CD4-positive, CD25-positive, alpha-beta regulatory T cell (primary cell): ENCODE results near the gene ARHGAP36. TPM values are rescaled to one million over a fixed set of nuclear protein-coding genes. Genes with fewer than 3 reads are reported as not detected.

ENCODE experiments used
- ATAC-seq, 2 donors: fragments of 150-1000 bp; cut with Tn5 transposase; one replicate each; pipeline ENCODE4 v1.10.0; 2021; ENCODE audit warnings: low read depth in 2 of 2, moderate number of reproducible peaks in 2 of 2, moderate library complexity in 1 of 2
- DNase-seq, 3 donors: peaks; one replicate each; pipeline versions ENCODE4 v3.0.0 to v3.0.0-alpha.2; 2012 to 2022; ENCODE audit warnings: mixed read lengths in 1 of 3
- H3K27ac ChIP-seq: one replicate; pipeline ENCODE4 v1.7.0; 2013; ENCODE audit warnings: mild to moderate bottlenecking, low read length; ENCODE audit not compliant: insufficient read depth, poor library complexity, severe bottlenecking
- H3K27me3 ChIP-seq: one replicate; pipeline ENCODE4 v1.7.0; 2013; ENCODE audit warnings: low read length; ENCODE audit not compliant: control insufficient read depth, insufficient read depth
- H3K36me3 ChIP-seq: one replicate; pipeline ENCODE4 v1.7.0; 2013; ENCODE audit warnings: mild to moderate bottlenecking, low read length, moderate library complexity; ENCODE audit not compliant: control insufficient read depth, insufficient read depth
- H3K4me1 ChIP-seq: 2 replicates; pipeline ENCODE4 v1.7.0; 2013; ENCODE audit warnings: mild to moderate bottlenecking, low read length; ENCODE audit not compliant: insufficient read depth, control insufficient read depth, poor library complexity, severe bottlenecking
- H3K4me3 ChIP-seq: one replicate; pipeline ENCODE4 v1.7.0; 2013; ENCODE audit warnings: low read depth, mild to moderate bottlenecking, low read length, moderate library complexity
- H3K9me3 ChIP-seq, 2 experiments: 1 replicate in 1 of 2; 2 replicates in 1 of 2; pipeline ENCODE4 v1.7.0; 2013; ENCODE audit warnings: low read length in 2 of 2, mild to moderate bottlenecking in 1 of 2, moderate library complexity in 1 of 2; ENCODE audit not compliant: control insufficient read depth in 2 of 2
- H3K27ac Mint-ChIP-seq, 3 donors: one replicate each; pipeline ENCODE4 v1.8.0; 2020 to 2022; ENCODE audit warnings: mild to moderate bottlenecking in 3 of 3, mixed read lengths in 3 of 3, moderate library complexity in 2 of 3
- H3K27me3 Mint-ChIP-seq: one replicate; pipeline ENCODE4 v1.8.0; 2022; ENCODE audit warnings: mild to moderate bottlenecking, mixed read lengths
- H3K36me3 Mint-ChIP-seq: one replicate; pipeline ENCODE4 v1.8.0; 2020; ENCODE audit warnings: mixed read lengths
- H3K4me1 Mint-ChIP-seq, 4 donors: one replicate each; pipeline ENCODE4 v1.8.0; 2020 to 2022; ENCODE audit warnings: mixed read lengths in 4 of 4, mild to moderate bottlenecking in 1 of 4
- H3K4me3 Mint-ChIP-seq, 4 donors: one replicate each; pipeline ENCODE4 v1.8.0; 2020 to 2022; ENCODE audit warnings: mild to moderate bottlenecking in 4 of 4, mixed read lengths in 4 of 4, moderate library complexity in 3 of 4
- H3K9me3 Mint-ChIP-seq, 7 donors: one replicate each; pipeline ENCODE4 v1.8.0; 2020 to 2022; ENCODE audit warnings: mixed read lengths in 7 of 7, mild to moderate bottlenecking in 3 of 7, moderate library complexity in 2 of 7
- polyA plus RNA-seq, 4 donors: library from polyadenylated mRNA; unstranded; fragments of 300-500 nt; fragmentation: Illumina TruSeq; gene quantifications; one replicate each; pipeline ENCODE4 v1.2.3, GENCODE V29; 2021
- total RNA-seq: library from RNA; stranded (reverse); gene quantifications from one replicate; pipeline ENCODE4 v1.2.3, GENCODE V29; 2022

The ARHGAP36 gene
- total RNA-seq (not detected), polyA plus RNA-seq (not detected)

DNA sequence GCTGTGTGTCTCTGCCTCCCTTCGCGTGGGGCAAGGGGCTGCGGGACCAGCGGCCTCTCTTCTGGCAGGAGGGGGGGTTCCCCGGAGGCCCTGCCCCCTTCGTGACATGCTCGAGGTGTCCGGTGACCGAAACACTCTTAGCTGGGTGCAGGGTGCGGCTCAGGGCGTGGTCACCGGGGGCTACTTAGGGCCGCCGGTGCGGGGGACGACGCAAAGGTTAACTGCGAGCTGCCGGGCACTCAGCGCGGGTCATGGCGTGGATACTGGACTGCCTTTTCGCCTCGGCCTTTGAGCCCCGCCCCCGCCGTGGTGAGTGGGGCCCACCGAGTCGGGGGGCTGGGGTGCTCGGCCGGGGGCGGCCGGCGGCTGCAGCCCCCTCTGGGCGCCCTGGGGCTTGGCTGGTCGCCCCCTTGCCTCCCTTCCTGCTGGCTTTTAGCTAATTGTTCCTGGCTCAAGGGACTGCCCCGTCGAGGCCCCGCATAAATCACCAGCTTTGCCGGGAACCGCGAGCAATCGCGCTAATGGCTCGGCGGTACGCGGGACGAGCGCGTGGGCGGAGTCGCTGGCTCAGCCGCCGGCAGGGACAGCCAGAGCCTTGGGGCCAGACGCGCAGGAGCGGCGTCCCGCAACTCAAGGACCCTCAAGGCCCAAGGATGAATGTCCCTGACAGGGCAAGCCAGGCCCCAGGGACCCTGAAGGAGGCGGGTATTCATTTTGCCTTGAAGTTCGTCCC lies at the start of gene ARHGAP36:
Gene ARHGAP36 (plus strand): TSS at position 211 of the 733 bp plus-strand sequence. CDS start 23,320 bp downstream, outside the sequence.
- no peaks in the 10 kb centered on the region for H3K9me3 ChIP-seq
- H3K36me3 ChIP-seq = no peaks in the 10 kb centered on the region
- Mint-ChIP-seq H3K4me1 (no peaks in the 10 kb centered on the region), H3K9me3 (no peaks in the 10 kb centered on the region), H3K27me3 (peaks cover 11% of the 10 kb centered on the region), H3K4me3 (no peak within 1 kb of the TSS), H3K27ac (no peak within 1 kb of the TSS), H3K36me3 (no peaks in the 10 kb centered on the region)
- ATAC-seq = no peak
- no peaks in the 10 kb centered on the region for H3K4me1 ChIP-seq
- DNase-seq = no peak
- no peak within 1 kb of the TSS for H3K27ac ChIP-seq
- no peak within 1 kb of the TSS for H3K4me3 ChIP-seq
- no peaks in the 10 kb centered on the region for H3K27me3 ChIP-seq

DNA sequence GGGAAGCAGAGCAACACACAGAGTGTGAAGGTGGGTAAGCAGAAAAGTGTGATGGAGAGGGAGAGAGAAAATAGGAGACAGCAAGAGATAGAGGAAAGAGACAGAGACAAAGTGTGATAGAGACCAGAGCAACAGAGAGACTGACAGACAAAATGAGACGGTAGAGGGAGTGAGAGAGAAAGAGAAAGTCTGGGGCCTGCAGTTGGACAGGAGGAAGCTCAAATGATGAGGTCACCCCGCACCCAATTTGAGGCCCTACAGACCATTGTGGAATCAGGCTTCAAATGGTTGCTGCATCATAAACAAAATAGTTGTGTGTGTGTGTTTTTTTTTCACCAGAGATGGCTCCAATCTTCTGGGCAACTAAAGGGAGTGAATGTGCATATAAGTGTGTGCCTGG lies 48.0 kb upstream of the ARHGAP36 start:
- H3K4me1 Mint-ChIP-seq = peaks cover 0 to 4% (median 0%) of the 10 kb centered on the region in 4 donors
- Histone ChIP-seq H3K4me1 (no peaks in the 10 kb centered on the region), H3K27me3 (no peaks in the 10 kb centered on the region), H3K27ac (no peak overlapping the region), H3K4me3 (no peak overlapping the region), H3K9me3 (no peaks in the 10 kb centered on the region), H3K36me3 (no peaks in the 10 kb centered on the region)
- no peak overlapping the region for H3K27ac Mint-ChIP-seq
- DNase-seq (no peak), ATAC-seq (no peak)
- H3K9me3 Mint-ChIP-seq = no peaks in the 10 kb centered on the region
- no peak overlapping the region for H3K4me3 Mint-ChIP-seq
- H3K27me3 Mint-ChIP-seq = no peaks in the 10 kb centered on the region
- no peaks in the 10 kb centered on the region for H3K36me3 Mint-ChIP-seq

GRCh38 chrX:131025336-131025735 lies 32.8 kb upstream of the ARHGAP36 start:
- H3K4me3 ChIP-seq = no peak overlapping the region
- H3K4me1 ChIP-seq = no peaks in the 10 kb centered on the region
- peaks cover 0 to 2% of the 10 kb centered on the region in 2 experiments for H3K9me3 ChIP-seq
- peaks cover 4% of the 10 kb centered on the region for H3K27me3 Mint-ChIP-seq
- no peak overlapping the region for H3K27ac ChIP-seq
- H3K36me3 Mint-ChIP-seq = no peaks in the 10 kb centered on the region
- DNase-seq = no peak
- H3K36me3 ChIP-seq = no peaks in the 10 kb centered on the region
- H3K4me1 Mint-ChIP-seq = no peaks in the 10 kb centered on the region
- H3K9me3 Mint-ChIP-seq = peaks cover 0 to 6% (median 0%) of the 10 kb centered on the region in 7 donors
- no peak overlapping the region for H3K27ac Mint-ChIP-seq
- no peak for ATAC-seq
- no peak overlapping the region for H3K4me3 Mint-ChIP-seq
- no peaks in the 10 kb centered on the region for H3K27me3 ChIP-seq

DNA sequence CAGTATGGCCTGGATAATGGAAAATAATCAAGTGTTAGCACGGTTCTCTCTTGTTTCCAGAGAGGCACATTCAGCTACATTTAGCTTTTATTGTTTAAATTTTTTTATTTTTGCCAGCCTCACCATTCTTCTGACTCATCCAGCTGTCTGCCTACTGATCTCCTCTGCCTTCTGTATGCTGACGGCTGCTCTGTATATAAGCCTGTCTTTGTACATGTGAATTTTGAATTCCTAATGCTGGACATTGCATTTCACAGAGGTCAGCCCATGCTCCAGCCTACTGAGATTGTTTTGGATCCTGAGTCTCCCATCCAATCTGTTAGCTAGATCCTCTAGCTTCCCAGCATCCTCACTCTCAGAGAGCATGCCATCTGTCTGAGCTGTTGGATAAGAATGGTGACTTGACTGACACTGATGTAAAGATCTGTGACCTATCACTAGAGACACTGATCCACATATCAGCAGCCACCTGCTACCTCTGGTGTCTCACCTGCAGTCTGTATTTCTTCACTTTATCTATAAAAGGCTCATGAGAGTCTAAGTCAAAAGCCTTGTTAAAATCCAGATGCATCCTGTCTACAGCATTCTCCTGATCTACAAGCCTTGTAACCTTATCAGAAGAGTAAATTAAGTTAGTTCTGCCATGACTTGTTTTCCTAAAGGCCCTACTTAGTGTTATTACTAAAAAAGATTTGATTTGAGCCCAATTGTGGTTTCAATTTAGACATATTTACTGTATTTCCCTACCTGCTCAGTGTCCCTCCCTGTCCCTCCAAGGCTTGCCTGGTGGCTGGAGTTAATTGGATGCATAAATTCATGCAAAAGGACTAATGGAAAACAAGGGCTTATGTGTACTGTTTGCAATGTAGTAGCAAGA lies 25.6 kb upstream of the ARHGAP36 start:
- no peaks in the 10 kb centered on the region for H3K36me3 ChIP-seq
- H3K4me1 ChIP-seq = no peaks in the 10 kb centered on the region
- no peaks in the 10 kb centered on the region for H3K9me3 Mint-ChIP-seq
- no peak overlapping the region for H3K27ac ChIP-seq
- H3K27me3 Mint-ChIP-seq = peaks cover 8% of the 10 kb centered on the region
- ATAC-seq (no peak), DNase-seq (no peak)
- H3K4me3 ChIP-seq = no peak overlapping the region
- no peaks in the 10 kb centered on the region for H3K27me3 ChIP-seq
- H3K27ac Mint-ChIP-seq = no peak overlapping the region
- no peaks in the 10 kb centered on the region for H3K9me3 ChIP-seq
- no peaks in the 10 kb centered on the region for H3K36me3 Mint-ChIP-seq
- no peaks in the 10 kb centered on the region for H3K4me1 Mint-ChIP-seq
- no peak overlapping the region for H3K4me3 Mint-ChIP-seq

DNA sequence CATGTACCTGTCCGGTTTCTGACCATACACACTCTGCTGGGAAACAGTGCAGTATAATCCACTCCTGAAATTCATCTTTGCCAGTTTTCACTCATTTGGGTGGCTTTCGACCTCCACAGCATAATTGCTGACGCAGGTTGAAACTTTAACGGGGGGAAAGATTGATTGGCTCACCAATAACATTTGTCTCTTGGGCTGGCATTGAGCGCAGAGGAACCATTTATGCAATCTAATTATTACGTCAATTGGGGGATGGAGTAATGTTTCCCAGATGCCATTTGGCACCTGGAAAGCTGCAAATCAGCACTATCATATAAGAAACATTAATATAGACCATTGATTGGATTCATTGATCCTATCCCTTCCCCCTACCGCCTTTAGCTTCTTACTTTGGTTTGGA lies 24.1 kb upstream of the ARHGAP36 start:
- DNase-seq (no peak), ATAC-seq (no peak)
- Mint-ChIP-seq H3K36me3 (no peaks in the 10 kb centered on the region), H3K4me1 (no peaks in the 10 kb centered on the region), H3K27me3 (peaks cover 8% of the 10 kb centered on the region), H3K4me3 (no peak overlapping the region), H3K9me3 (no peaks in the 10 kb centered on the region), H3K27ac (no peak overlapping the region)
- no peaks in the 10 kb centered on the region for H3K9me3 ChIP-seq
- H3K27me3 ChIP-seq = no peaks in the 10 kb centered on the region
- no peaks in the 10 kb centered on the region for H3K4me1 ChIP-seq
- H3K27ac ChIP-seq = no peak overlapping the region
- no peaks in the 10 kb centered on the region for H3K36me3 ChIP-seq
- H3K4me3 ChIP-seq = no peak overlapping the region

GRCh38 chrX:131040781-131041180 lies 17.4 kb upstream of the ARHGAP36 start:
- Histone ChIP-seq H3K36me3 (no peaks in the 10 kb centered on the region), H3K4me1 (no peaks in the 10 kb centered on the region), H3K27me3 (no peaks in the 10 kb centered on the region), H3K9me3 (no peaks in the 10 kb centered on the region), H3K27ac (no peak overlapping the region), H3K4me3 (no peak overlapping the region)
- no peak overlapping the region for H3K4me3 Mint-ChIP-seq
- ATAC-seq (no peak), DNase-seq (no peak)
- no peaks in the 10 kb centered on the region for H3K36me3 Mint-ChIP-seq
- H3K9me3 Mint-ChIP-seq = peaks cover 0 to 3% (median 0%) of the 10 kb centered on the region in 7 donors
- peaks cover 5% of the 10 kb centered on the region for H3K27me3 Mint-ChIP-seq
- H3K27ac Mint-ChIP-seq = no peak overlapping the region
- no peaks in the 10 kb centered on the region for H3K4me1 Mint-ChIP-seq

DNA sequence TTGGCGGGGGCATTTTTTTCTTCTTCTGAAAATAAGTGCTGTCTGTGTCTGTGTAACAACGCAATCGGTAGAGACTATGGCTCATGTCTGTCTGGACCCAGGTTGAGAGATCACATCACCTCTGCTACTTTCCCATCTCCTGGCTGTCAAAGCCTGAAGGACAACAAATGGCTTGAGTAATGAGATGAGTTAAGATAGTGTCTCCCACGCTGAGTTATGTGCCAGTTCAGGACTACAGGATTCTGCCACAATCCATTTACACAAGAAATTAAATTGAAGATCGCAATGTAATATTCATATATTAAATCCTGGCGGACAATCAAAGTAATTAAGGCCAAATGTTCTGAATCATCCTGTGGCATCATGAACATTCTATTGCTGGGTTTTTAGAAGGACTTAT lies 16.5 kb upstream of the ARHGAP36 start:
- H3K4me3 Mint-ChIP-seq = no peak overlapping the region
- Histone ChIP-seq H3K4me3 (no peak overlapping the region), H3K27me3 (no peaks in the 10 kb centered on the region), H3K36me3 (no peaks in the 10 kb centered on the region), H3K4me1 (no peaks in the 10 kb centered on the region), H3K9me3 (no peaks in the 10 kb centered on the region), H3K27ac (no peak overlapping the region)
- H3K9me3 Mint-ChIP-seq = peaks cover 0 to 4% (median 0%) of the 10 kb centered on the region in 7 donors
- no peak overlapping the region for H3K27ac Mint-ChIP-seq
- DNase-seq = no peak
- H3K4me1 Mint-ChIP-seq = no peaks in the 10 kb centered on the region
- ATAC-seq = no peak
- H3K27me3 Mint-ChIP-seq = peaks cover 5% of the 10 kb centered on the region
- H3K36me3 Mint-ChIP-seq = no peaks in the 10 kb centered on the region
